ENCODE measurements around the gene TMEM45B.
A peak's percentile ranks its signal among the peaks of the same experiment; 100 is the strongest.

GRCh38 chr11:129766898-129767604 lies 48.6 kb upstream of the TMEM45B start:
- TF ChIP-seq CTCF (IDR thresholded peaks at IDR 0.05; ENCODE audit: low read depth, low read length) (peak; percentile 55), EZH2phosphoT487 (IDR thresholded peaks at IDR 0.05; ENCODE audit: low read depth) (no peak)

Measured in OCI-LY3 (cell line).